GM12875 (cell line): ENCODE measurements around the gene FCAMR.

ENCODE experiments used
- H3K4me3 ChIP-seq: one replicate; pipeline ENCODE4 v1.5.1; 2011; ENCODE audit warnings: low read depth, low read length, control low read depth
- TF ChIP-seq, protein P1 (sequence below): IDR thresholded peaks from 2 replicates; pipeline ENCODE4 v1.5.1; 2011; ENCODE audit warnings: low read depth, mild to moderate bottlenecking, control low read depth, inconsistent platforms, low read length, moderate library complexity, borderline replicate concordance; ENCODE audit not compliant: insufficient read depth

Gene FCAMR

DNA sequence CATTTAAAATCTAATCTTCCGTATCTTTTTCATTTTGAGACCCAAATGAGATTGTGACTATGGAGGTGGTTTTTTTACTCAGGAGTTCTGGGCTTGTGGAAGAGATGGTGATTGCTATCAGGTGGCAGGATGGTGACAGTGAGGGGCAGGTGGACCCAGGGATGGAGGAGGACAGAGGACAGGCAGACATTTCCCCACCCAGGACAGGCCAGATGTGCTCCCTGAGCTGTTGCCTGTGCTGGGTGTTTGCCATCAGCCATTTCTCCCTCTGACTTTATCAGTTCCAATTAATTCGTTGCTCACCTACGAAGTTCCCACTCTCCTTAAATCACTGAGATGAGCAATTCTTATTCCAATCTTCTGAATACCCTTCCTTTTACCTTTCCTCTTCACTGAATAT, 35.8 kb upstream of the FCAMR start:
- TF ChIP-seq, protein P1, sequence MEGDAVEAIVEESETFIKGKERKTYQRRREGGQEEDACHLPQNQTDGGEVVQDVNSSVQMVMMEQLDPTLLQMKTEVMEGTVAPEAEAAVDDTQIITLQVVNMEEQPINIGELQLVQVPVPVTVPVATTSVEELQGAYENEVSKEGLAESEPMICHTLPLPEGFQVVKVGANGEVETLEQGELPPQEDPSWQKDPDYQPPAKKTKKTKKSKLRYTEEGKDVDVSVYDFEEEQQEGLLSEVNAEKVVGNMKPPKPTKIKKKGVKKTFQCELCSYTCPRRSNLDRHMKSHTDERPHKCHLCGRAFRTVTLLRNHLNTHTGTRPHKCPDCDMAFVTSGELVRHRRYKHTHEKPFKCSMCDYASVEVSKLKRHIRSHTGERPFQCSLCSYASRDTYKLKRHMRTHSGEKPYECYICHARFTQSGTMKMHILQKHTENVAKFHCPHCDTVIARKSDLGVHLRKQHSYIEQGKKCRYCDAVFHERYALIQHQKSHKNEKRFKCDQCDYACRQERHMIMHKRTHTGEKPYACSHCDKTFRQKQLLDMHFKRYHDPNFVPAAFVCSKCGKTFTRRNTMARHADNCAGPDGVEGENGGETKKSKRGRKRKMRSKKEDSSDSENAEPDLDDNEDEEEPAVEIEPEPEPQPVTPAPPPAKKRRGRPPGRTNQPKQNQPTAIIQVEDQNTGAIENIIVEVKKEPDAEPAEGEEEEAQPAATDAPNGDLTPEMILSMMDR: no peak
- no peak overlapping the region for H3K4me3 ChIP-seq

DNA sequence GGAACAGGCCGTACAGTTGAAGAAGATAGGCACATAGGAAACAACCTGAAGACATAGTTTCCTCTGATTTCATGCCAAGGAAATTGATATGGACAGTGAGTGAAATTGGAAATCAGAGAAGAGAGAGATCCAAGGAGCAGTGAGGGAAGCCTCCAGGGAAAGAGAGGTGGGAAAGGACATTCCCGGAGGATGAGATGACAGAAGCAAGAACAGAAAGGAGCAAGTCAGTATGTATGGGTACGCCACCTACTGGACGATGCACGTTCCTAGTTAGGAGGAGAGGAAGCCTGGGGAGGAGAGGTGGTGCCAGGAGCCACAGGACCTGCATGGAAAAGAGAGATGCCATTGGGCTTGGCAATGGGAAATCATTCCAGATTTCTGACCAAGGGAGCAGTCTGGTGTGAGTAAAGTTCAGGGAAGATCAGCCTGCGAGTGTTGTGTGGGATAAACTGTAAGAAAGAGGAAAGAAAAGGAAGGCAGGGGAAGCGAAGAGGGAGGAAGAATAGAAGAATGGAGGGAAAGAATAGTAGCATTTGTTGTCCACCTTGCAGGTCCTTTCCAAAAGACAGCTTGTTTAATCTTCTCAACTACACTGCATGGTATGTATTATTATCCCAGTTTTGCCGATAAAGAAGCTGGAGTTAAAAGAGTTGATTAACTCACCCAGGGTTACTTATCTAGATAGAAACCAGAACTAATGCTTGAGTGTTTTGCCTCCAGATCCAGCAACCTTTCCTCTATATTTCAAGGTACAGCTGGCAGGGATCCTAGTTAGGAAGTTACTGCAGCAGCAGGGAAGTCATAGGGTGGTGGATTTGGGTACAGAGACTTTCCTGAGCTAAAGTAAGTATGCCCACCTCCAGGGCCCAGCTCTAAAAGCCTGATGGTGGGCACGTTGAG, 34.9 kb upstream of the FCAMR start:
- no peak overlapping the region for H3K4me3 ChIP-seq
- TF ChIP-seq, protein P1: peak; percentile 92

DNA sequence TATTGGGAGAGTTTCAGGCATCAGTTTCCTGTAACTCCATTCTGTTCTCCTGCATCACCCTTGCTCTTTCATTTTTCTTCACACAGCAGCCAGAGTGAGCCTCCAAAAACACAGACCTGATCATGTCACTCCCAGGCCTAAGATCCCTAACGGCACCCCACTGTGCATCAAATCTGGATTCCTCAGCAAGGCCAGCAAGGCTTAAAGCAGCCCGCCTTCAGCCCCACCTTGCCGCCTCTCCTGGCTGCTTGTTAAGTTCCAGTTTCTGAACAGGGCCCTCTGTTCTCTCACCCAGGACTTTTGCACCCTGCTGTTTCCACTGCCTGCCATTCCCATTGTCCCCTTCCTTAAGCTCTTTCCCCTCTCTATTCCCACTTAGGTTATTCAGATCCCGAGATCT, 33.0 kb upstream of the FCAMR start:
- TF ChIP-seq, protein P1: no peak

DNA sequence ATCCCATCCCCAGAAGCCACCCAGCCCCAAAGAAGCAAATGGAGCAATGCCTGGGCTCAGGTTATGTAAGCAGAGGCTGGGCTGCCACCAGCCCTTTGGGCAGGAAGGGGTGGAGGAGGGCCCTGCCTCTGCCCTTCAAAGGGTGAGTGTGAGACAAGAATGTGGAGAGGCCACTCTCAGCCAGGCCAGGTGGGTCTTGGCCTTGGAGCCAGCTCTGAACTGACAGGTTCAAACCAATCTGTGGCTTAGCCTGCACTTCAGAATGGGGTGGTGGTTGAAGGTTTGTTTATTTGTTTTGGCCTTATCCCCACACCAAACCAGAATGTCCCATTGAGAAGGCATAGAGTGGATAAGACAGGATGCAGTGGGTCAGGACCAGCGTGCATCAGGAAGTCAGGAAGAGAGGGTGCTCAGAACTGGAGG, 32.5 kb upstream of the FCAMR start:
- TF ChIP-seq, protein P1: no peak
- H3K4me3 ChIP-seq: no peak overlapping the region

More for the DNA sequence above, 33.0 kb upstream of the FCAMR start:
- H3K4me3 ChIP-seq: no peak overlapping the region

DNA sequence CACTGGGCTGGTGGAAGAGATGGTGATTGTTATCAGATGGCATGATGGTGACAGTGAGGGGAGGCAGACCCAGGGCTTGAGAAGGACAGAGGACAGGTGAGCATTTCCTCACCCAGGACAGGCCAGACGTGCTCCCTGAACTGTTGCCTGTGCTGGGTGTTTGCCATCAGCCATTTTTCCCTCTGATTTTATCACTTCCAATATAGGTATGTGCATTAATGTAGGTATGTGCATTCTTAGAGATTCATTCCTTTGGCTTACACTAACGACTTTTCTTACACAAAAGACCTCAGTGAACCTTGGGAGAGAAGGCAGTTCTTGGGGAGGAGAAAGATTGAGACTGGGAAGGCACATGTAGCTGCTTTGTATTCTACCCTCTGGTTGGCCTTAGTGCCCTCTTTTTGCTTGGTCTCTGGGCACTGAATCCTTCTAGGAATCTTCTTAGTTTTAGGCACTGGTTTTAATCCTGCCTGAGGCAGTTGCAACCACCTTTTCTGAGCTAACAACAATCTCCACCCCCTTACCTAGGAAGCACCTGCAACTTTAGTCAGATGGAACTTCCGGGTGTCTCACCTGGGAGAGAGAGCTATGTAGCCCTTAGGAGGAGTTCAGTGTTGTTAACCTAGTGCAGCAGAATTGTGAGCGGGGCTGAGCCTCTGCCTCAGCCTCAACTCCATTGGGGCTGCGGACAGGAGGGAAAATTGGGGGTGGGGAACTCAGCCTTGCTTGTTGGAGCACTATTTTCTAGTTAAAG, 31.4 kb upstream of the FCAMR start:
- H3K4me3 ChIP-seq: no peak overlapping the region

DNA sequence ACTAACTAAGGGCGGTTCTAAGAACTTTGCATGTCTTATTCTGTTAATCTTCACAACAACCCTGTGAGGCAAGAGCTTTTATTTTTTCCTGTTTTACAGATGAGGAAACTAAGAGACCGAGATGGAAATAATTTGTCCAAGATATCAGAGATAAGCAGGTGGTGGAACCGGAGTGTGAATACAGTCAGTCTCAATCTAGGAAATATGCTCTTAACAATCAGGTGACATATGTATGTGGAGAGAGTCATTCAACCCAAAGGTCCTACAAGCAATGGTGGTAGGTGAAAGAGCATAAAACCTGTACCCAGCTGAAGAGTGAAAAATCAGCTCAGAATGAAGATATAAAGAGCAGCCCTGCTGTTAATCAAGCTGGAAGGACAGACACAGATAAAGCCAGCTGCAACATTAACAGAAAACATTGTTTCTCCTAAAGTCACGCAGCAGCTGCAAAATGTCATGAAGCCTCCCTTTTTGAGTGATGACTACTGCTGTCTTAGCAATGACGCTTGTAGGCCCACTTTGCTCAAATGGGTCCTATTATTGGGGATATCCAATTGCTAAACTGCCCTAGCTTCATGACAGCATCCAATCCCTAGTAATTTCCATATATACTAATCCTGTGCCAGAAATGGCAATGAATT, 30.5 kb upstream of the FCAMR start:
- TF ChIP-seq, protein P1: no peak
- H3K4me3 ChIP-seq: no peak overlapping the region

More for the DNA sequence above, 31.4 kb upstream of the FCAMR start:
- TF ChIP-seq, protein P1: no peak
